Mucosa of rectum (tissue), 2 donors: Measurements from ENCODE around the gene RGL4.
"Not testable (repeated sequence)": the region's sequence is repeated elsewhere in the genome, so short reads cannot be mapped to it uniquely, and the experiment has no call there.

ENCODE experiments used
- H3K27ac ChIP-seq, 2 donors: one replicate each; pipeline ENCODE4 v1.7.0; 2013; ENCODE audit warnings: inconsistent platforms in 2 of 2, low read depth in 2 of 2, low read length in 2 of 2
- H3K27me3 ChIP-seq, 2 donors: one replicate each; pipeline ENCODE4 v1.7.0; 2013; ENCODE audit warnings: low read length in 2 of 2; ENCODE audit not compliant: control insufficient read depth in 2 of 2, insufficient read depth in 2 of 2
- H3K36me3 ChIP-seq, 2 donors: one replicate each; pipeline ENCODE4 v1.7.0; 2013; ENCODE audit warnings: low read length in 2 of 2; ENCODE audit not compliant: control insufficient read depth in 2 of 2, insufficient read depth in 2 of 2
- H3K4me1 ChIP-seq, 2 donors: one replicate each; pipeline ENCODE4 v1.7.0; 2013; ENCODE audit warnings: low read length in 2 of 2, mild to moderate bottlenecking in 1 of 2; ENCODE audit not compliant: control insufficient read depth in 2 of 2, insufficient read depth in 2 of 2
- H3K4me3 ChIP-seq, 2 donors: one replicate each; pipeline ENCODE4 v1.7.0; 2013; ENCODE audit warnings: low read length in 2 of 2
- H3K9ac ChIP-seq, 2 donors: one replicate each; pipeline ENCODE4 v1.7.0; 2013; ENCODE audit warnings: low read length in 2 of 2, low read depth in 1 of 2, mild to moderate bottlenecking in 1 of 2
- H3K9me3 ChIP-seq, 2 donors: one replicate each; pipeline ENCODE4 v1.7.0; 2013; ENCODE audit warnings: low read length in 2 of 2; ENCODE audit not compliant: control insufficient read depth in 2 of 2
- donor health status: healthy.
- donor health status: Normal muscosa, but diverticular disease.

RGL4 gene

GRCh38 chr22:23671387-23671786 lies 19.4 kb upstream of the RGL4 start:
- not testable (repeated sequence) for H3K27me3 ChIP-seq, H3K4me3 ChIP-seq, H3K4me1 ChIP-seq, H3K9me3 ChIP-seq, H3K36me3 ChIP-seq, H3K27ac ChIP-seq, H3K9ac ChIP-seq

GRCh38 chr22:23672307-23673049 lies 18.3 kb upstream of the RGL4 start:
- not testable (repeated sequence) for H3K9ac ChIP-seq, H3K4me1 ChIP-seq, H3K9me3 ChIP-seq, H3K27me3 ChIP-seq, H3K36me3 ChIP-seq, H3K27ac ChIP-seq, H3K4me3 ChIP-seq

- Histone ChIP-seq H3K27ac (no peak overlapping the region), H3K9ac (no peak overlapping the region), H3K4me1 (peaks cover 7 to 9% of the 10 kb centered on the region in 2 donors), H3K36me3 (no peaks in the 10 kb centered on the region), H3K27me3 (no peaks in the 10 kb centered on the region), H3K9me3 (no peaks in the 10 kb centered on the region), H3K4me3 (no peak overlapping the region)
These were observed 17.7 kb upstream of the RGL4 start for GRCh38 chr22:23673050-23673620.

DNA sequence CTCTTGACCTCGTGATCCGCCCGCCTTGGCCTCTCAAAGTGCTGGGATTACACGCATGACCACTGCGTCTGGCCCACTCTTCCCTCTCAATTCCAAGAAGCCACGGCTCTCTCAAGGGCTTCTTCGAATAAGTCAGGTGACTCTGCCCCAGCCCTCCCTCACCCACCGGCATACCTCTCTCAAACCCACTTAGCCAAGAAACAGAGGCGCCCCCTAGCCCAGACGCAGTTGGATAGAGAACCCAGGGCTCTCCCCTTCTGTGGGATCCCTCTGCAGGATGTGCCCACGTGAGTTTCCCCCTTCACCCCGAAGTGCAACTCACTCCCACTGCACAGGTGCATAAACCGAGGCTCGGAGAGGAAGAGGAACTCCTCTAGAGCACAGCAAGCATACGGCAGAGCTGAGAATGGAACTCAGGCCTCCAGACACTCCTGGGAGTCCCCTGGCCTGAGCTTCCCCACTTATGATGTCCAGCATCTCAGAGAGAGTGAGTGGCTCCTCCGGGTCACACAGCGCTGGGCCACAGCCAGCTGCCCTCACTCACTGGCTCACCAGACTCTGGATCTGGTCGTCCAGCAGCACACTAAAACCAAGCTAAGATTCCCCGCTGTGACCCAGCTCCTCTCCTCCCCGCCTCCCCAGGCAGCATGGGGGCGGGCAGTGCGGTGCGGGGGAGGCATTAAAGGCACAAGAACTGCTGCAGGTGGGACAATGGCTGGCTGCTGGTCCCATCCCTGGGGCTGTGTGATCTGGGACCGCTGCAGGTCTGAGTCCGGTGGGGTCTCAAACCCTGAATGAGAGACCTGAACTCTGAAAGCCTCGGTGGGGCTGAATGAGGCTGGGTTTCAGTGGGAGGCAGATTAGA lies 16.8 kb upstream of the RGL4 start:
- no peaks in the 10 kb centered on the region for H3K36me3 ChIP-seq
- H3K9ac ChIP-seq, result no peak overlapping the region
- H3K27me3 ChIP-seq, result no peaks in the 10 kb centered on the region
- peaks cover 7 to 9% of the 10 kb centered on the region in 2 donors for H3K4me1 ChIP-seq
- H3K27ac ChIP-seq, result no peak overlapping the region
- no peaks in the 10 kb centered on the region for H3K9me3 ChIP-seq
- H3K4me3 ChIP-seq, result no peak overlapping the region

DNA sequence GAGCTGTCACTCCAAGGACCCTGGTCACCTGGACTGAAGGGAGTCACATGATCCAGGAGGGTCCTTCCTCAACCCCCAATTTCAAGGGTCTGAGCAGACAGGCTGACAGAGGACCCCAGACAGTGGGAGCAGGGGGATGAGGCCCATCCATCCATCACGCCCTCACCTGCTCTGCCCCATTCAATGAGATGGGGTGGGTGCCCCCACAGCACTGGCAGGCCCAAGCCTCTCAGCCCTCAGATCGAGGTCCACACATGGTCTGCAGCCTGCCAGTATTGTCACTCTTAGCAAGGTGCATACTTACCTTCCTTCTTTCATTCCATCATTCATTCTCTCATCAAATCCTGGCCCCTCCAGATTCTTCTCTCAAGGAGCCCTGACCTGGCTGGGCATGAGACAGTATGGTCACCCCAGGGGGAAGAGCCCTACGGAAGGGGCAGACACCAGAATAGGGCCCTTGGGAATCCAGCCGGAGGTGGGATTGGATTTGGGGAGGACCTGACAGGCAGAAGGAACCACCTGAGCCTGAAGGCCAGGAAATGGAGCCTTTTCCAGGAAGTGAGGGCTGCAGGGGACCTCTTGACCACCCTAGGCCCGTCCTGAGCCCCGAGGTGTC lies 15.8 kb upstream of the RGL4 start:
- H3K4me3 ChIP-seq, H3K4me1 ChIP-seq, H3K27me3 ChIP-seq, H3K27ac ChIP-seq, H3K9ac ChIP-seq, H3K36me3 ChIP-seq, H3K9me3 ChIP-seq: not testable (repeated sequence)

DNA sequence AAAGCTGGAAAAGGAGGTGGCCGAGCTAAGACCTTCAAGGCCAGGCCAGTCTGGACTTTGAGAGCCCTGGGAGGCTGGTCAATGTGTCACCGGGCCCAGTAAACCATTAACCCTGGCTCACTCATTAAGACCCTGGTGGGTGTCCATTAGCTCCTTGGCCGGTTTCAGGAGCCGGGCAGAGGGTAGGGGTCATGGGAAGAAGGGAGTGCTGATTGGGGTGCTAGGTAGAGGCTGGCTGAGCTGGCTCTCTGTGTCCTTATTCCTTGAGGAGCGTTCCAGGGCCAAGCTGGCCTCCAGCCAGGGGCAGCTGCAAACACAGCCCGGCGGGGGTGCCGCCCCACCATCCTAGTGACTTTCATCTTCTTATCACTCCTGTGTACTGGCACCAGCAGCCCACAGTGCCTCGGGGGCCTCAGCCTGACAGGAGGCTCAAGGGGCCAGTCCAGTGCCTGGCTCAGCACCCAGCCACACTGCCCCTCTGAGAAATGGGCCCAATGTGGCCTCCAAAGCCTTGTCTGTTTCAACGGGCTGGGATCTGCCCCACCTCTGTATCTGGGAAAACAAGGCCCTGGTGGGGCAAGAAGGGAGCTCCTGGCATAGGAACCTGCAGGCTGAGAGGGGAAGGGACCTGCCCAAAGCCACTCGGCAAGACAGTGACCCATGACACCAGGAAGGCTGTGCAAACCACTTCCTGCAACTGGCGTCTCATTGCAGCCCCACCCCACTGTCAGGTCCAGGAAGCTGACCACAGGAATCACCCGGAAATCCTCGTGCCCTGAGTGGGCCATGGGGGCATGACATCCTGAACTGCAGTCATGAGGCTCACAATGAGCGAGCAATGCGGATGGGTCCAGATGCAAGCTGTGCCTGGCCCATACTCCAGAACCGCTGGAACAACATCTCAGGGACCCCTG lies 15.1 kb upstream of the RGL4 start:
- no peaks in the 10 kb centered on the region for H3K9me3 ChIP-seq
- no peak overlapping the region for H3K9ac ChIP-seq
- H3K27ac ChIP-seq, result no peak overlapping the region
- H3K4me3 ChIP-seq, result no peak overlapping the region
- no peaks in the 10 kb centered on the region for H3K27me3 ChIP-seq
- peaks cover 7 to 9% of the 10 kb centered on the region in 2 donors for H3K4me1 ChIP-seq
- H3K36me3 ChIP-seq, result no peaks in the 10 kb centered on the region

DNA sequence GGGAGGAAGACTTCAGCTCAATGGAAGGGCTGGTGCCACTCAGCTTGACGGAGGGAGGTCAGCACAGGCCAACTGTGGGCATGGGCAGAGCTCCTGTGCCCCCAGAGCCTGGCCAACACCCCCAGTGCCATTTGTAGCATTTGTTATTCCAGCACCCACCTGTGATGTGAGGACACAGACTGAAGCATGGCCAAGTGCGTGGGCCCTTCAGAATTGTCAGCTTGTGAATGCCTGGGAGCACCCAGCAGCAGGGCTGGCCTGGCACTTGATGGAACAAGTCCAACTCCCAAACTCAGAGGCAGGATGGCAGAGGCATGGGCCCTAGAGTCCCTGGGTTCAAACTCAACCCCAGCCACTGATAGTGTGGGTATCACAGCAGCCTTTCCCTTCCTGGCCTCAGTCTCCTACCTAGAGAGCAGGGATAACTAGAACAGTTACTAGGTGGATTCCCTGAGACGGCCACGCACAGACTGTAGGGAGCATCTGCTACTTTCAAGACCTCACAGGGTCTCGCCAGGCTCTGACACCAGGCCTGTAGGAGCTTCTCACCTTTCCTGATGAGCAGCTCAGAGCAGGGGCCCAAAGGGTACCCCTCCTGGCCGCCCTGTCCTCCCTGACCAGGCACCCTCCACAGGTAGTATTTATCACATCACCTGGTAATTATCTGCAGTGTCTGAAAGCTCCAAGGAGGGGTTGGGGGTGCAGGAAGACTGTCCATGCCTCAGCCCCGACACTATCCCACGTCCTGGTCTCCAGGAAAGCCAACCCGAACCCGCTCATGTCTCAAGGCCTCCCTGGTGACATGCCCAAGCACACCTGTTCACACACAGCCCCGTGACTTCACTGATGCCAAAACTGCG lies 13.7 kb upstream of the RGL4 start:
- H3K27ac ChIP-seq, H3K9me3 ChIP-seq, H3K4me1 ChIP-seq, H3K4me3 ChIP-seq, H3K9ac ChIP-seq, H3K27me3 ChIP-seq, H3K36me3 ChIP-seq: not testable (repeated sequence)

- H3K9me3 ChIP-seq, result no peaks in the 10 kb centered on the region
- peaks cover 7 to 9% of the 10 kb centered on the region in 2 donors for H3K4me1 ChIP-seq
- H3K36me3 ChIP-seq, result peaks cover 0 to 11% of the 10 kb centered on the region in 2 donors
- H3K27ac ChIP-seq, result no peak overlapping the region
- no peaks in the 10 kb centered on the region for H3K27me3 ChIP-seq
- H3K9ac ChIP-seq, result no peak overlapping the region
- no peak overlapping the region for H3K4me3 ChIP-seq
These were observed 13.2 kb upstream of the RGL4 start for GRCh38 chr22:23677701-23677995.

DNA sequence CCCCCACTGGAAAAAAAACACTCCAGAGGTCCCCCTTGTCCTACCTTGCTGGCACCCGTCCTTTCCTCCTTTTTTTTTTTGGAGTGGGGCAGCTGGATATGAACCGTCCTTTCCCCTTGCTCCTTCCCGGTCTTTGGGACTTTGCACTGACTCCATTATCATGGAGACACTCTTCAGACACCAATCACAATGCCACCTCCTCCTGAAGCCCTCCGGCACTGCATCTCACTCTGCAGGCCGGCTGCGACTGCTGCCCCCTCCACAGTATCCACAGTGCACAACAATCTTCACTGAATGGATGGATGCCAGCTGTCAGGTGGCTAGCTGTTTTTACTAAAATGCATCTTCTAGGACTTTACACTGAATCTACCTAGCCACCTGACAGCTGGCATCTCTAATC lies 12.7 kb upstream of the RGL4 start:
- H3K4me1 ChIP-seq, result peaks cover 7 to 9% of the 10 kb centered on the region in 2 donors
- no peak overlapping the region for H3K9ac ChIP-seq
- H3K27me3 ChIP-seq, result no peaks in the 10 kb centered on the region
- no peak overlapping the region for H3K4me3 ChIP-seq
- H3K27ac ChIP-seq, result no peak overlapping the region
- H3K36me3 ChIP-seq, result peaks cover 2 to 16% of the 10 kb centered on the region in 2 donors
- H3K9me3 ChIP-seq, result no peaks in the 10 kb centered on the region
